Parathyroid adenoma (tissue), 2 donors: ENCODE data around the gene LMX1A.

Experiments used
- H2AFZ ChIP-seq: fragments of 300-600 bp; sonication (generic); one replicate; pipeline ENCODE4 v1.7.0; 2017; ENCODE audit warnings: antibody characterized with exemption, mild to moderate bottlenecking
- H3K27ac ChIP-seq: fragments of 300-600 bp; sonication (generic); one replicate; pipeline ENCODE4 v1.7.0; 2017
- H3K27me3 ChIP-seq: fragments of 300-600 bp; sonication (generic); one replicate; pipeline ENCODE4 v1.7.0; 2017; ENCODE audit warnings: low read length; ENCODE audit not compliant: control insufficient read depth, insufficient read depth
- H3K36me3 ChIP-seq: fragments of 300-600 bp; sonication (generic); one replicate; pipeline ENCODE4 v1.7.0; 2017; ENCODE audit warnings: low read length; ENCODE audit not compliant: control insufficient read depth, insufficient read depth
- H3K4me1 ChIP-seq: fragments of 300-600 bp; sonication (generic); one replicate; pipeline ENCODE4 v1.7.0; 2017; ENCODE audit warnings: control low read depth
- H3K4me2 ChIP-seq: fragments of 300-600 bp; sonication (generic); one replicate; pipeline ENCODE4 v1.7.0; 2017; ENCODE audit warnings: low read length
- H3K4me3 ChIP-seq: fragments of 300-600 bp; sonication (generic); one replicate; pipeline ENCODE4 v1.7.0; 2017; ENCODE audit warnings: low read depth, low read length
- H3K79me2 ChIP-seq: fragments of 300-600 bp; sonication (generic); one replicate; pipeline ENCODE4 v1.7.0; 2017; ENCODE audit warnings: control low read depth
- H3K9ac ChIP-seq: fragments of 300-600 bp; sonication (generic); one replicate; pipeline ENCODE4 v1.7.0; 2017; ENCODE audit warnings: mild to moderate bottlenecking
- H3K9me3 ChIP-seq: fragments of 300-600 bp; sonication (generic); one replicate; pipeline ENCODE4 v1.7.0; 2017; ENCODE audit warnings: low read length; ENCODE audit not compliant: control insufficient read depth
- CTCF ChIP-seq: fragments of 300-600 bp; sonication (generic); IDR thresholded peaks from one replicate; pipeline ENCODE4 v1.7.0; 2017; ENCODE audit warnings: antibody characterized with exemption, mild to moderate bottlenecking
- donor health status: primary hyperparathyroidism.

Gene LMX1A

GRCh38 chr1:165376811-165377311 is 20.3 kb upstream of the LMX1A start:
- H3K27me3 ChIP-seq = no peaks in the 10 kb centered on the region
- H3K9ac ChIP-seq = no peak overlapping the region

GRCh38 chr1:165376041-165376810 is 19.7 kb upstream of the LMX1A start:
- H3K4me2 ChIP-seq = peak overlapping the region; percentile 62
- peak overlapping the region; percentile 47 for H3K27ac ChIP-seq
- no peaks in the 10 kb centered on the region for H3K4me1 ChIP-seq
- H3K27me3 ChIP-seq = no peaks in the 10 kb centered on the region
- TF ChIP-seq CTCF = no peak
- H3K9me3 ChIP-seq = no peaks in the 10 kb centered on the region
- no peaks in the 10 kb centered on the region for H3K79me2 ChIP-seq
- no peaks in the 10 kb centered on the region for H3K36me3 ChIP-seq
- H2AFZ ChIP-seq = peak overlapping the region; percentile 51
- H3K4me3 ChIP-seq = no peak overlapping the region
- no peak overlapping the region for H3K9ac ChIP-seq

More at GRCh38 chr1:165376811-165377311, 20.3 kb upstream of the LMX1A start:
- H3K4me1 ChIP-seq = no peaks in the 10 kb centered on the region
- no peak overlapping the region for H3K4me2 ChIP-seq
- H3K36me3 ChIP-seq = no peaks in the 10 kb centered on the region
- no peak for TF ChIP-seq CTCF
- no peak overlapping the region for H3K4me3 ChIP-seq
- peak overlapping the region; percentile 11 for H2AFZ ChIP-seq
- no peaks in the 10 kb centered on the region for H3K9me3 ChIP-seq
- H3K79me2 ChIP-seq = no peaks in the 10 kb centered on the region
- H3K27ac ChIP-seq = no peak overlapping the region

- H3K4me1 ChIP-seq = no peaks in the 10 kb centered on the region
- H3K9ac ChIP-seq = no peak overlapping the region
- peak overlapping the region; percentile 62 for H3K4me2 ChIP-seq
- H3K36me3 ChIP-seq = no peaks in the 10 kb centered on the region
- no peak overlapping the region for H2AFZ ChIP-seq
- no peak overlapping the region for H3K4me3 ChIP-seq
- H3K27me3 ChIP-seq = no peaks in the 10 kb centered on the region
- no peaks in the 10 kb centered on the region for H3K9me3 ChIP-seq
- H3K79me2 ChIP-seq = no peaks in the 10 kb centered on the region
- peak overlapping the region; percentile 47 for H3K27ac ChIP-seq
- no peak for TF ChIP-seq CTCF
Observed at GRCh38 chr1:165375623-165376022, 19.1 kb upstream of the LMX1A start.

GRCh38 chr1:165371588-165372225 is 15.2 kb upstream of the LMX1A start:
- H3K4me1 ChIP-seq = no peaks in the 10 kb centered on the region
- H3K36me3 ChIP-seq = no peaks in the 10 kb centered on the region
- H3K4me3 ChIP-seq = no peak overlapping the region

More at GRCh38 chr1:165371588-165372225, 15.2 kb upstream of the LMX1A start:
- no peak overlapping the region for H3K27ac ChIP-seq
- H2AFZ ChIP-seq = no peak overlapping the region
- H3K9ac ChIP-seq = no peak overlapping the region
- no peak for TF ChIP-seq CTCF
- no peaks in the 10 kb centered on the region for H3K79me2 ChIP-seq
- no peaks in the 10 kb centered on the region for H3K27me3 ChIP-seq
- H3K4me2 ChIP-seq = peak overlapping the region; percentile 34
- no peaks in the 10 kb centered on the region for H3K9me3 ChIP-seq
